ENCODE data around the gene DPH1.
A peak's percentile ranks its signal among the peaks of the same experiment; 100 is the strongest.

The DPH1 gene

DNA sequence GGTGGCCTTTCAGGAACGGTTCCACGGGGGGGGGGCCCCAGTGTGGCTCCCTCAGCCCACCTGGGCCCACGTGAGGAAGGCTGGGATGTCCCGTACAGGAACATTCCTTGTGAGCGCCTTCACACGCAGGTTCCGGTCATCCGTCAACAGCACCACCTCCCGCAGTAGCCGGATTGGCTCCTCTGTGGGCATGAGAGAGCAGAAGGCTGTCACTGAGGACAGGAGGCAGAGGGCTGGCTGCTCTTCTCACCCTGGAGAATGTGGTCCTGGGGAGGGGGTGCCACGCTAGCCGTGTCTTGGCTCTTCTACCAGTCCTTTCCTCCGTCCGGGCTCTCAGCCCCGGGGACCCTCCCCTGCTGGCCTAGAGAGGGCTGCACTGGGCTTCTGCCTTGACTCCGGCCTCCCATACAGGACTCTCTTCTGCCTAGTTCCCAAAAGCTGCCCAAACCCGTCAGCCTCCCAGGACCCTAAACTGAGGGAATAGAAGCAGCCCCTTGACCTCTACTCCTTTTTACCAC lies 31.5 kb downstream of the DPH1 start:
- no peak for DNase-seq (ENCODE audit: low read depth in 3 of 3)

DNA sequence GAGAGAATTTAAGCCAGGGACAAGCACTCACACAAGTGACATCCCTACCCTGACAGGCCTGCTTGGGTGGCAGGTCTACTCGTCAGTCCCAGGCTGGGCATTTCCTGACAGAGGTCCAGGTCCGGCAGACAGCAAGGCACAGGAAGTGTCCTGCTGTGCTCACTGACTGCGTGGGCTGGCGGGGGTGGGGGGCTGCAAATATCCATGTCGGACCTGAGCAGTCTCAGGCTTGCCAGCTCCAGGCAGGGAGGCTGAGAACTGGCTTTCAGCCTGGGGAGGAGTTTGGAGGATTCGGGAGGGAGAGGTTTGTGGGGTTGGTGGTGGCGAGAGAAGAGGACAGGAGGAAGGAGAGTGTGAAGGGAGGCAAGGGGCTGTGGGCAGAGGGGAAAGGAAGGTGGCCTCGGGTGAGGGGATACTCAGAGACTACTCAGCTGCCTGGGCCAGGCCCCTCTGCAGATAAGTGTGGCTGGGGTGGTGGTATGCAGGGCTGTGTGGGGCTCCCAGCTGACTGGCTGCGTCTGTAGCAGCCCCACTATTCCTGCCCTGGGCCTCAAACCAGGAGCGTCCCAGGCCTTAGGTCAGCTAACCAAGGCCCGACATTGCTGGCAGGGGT lies 32.7 kb downstream of the DPH1 start:
- DNase-seq (ENCODE audit: low read depth in 3 of 3) = no peak

DNA sequence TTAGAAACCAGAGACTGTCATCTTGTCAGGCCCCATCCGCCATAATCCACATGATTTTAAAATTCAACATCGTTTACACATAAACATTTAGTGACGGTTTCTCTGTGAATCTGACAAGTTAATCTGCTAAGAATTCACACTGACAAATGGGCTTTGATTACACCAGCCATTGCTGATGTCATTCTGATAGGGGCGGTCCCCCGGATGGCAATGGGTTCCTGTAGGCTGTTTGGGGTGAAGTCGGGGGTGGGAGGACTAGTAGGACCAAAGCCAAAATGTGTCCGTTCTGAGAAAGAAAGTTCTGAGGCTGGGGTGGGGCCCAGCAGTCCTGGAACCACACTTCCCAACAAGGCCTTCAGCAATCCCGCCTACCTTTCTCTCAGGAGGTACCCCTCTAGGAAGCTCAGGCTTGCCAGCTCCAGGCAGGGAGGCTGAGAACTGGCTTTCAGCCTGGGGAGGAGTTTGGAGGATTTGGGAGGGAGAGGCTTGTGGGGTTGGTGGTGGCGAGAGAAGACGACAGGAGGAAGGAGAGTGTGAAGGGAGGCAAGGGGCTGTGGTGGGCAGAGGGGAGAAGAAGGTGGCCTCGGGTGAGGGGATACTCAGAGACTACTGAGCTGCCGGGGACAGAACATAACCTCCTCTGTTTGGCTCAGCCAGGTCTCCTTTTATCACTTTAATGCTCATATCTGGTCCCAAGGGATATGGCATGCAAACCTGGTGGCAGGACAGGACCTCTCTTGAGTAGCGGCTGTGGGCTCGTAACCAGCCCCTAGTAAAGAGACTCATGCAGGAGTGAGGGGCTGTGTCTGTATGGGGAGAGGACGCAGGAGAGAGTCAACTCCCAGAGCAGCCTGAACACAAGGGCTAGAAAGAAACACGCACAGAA lies 33.6 kb downstream of the DPH1 start:
- no peak for DNase-seq (ENCODE audit: low read depth in 3 of 3)

DNA sequence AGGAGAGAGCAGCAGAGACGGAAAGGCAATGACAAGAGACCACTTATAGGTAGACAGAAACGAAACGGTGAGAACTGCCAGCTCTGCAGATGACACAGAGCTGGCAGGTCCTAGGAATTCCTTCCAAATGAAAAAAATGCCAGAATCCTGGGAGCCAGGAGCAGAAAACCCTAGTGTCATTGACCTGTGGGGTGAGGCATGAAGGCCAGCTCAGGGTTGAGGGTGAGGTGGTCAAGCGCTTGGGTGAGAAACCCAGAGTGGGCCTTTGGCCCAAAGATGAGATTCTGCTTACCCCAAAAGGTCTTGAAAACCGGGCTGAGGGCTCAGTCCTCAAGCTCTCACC lies 34.2 kb downstream of the DPH1 start:
- DNase-seq (ENCODE audit: low read depth in 3 of 3) = no peak

DNA sequence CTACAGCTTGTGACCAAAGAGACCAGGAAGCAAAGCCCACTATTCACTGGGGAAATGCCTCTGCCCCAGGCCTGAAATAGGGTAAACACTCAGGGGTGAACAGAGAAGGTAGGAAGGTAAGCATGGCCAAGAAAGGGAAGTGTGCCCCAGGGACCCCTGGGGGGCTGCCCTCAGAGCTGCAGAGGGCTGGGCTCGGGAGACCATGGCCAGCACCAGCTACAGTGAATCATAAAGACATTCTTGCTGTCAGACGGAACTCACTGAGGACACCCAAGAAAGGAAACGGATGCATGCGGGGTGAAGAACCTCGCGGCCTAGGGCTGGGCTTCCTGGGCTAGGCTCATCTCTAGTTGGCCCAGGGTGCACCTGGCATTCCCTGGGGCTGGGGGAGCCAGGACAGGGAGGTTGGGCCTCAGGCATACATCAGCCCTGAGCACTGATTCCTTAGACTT lies 34.6 kb downstream of the DPH1 start:
- DNase-seq (ENCODE audit: low read depth in 3 of 3) = no peak

DNA sequence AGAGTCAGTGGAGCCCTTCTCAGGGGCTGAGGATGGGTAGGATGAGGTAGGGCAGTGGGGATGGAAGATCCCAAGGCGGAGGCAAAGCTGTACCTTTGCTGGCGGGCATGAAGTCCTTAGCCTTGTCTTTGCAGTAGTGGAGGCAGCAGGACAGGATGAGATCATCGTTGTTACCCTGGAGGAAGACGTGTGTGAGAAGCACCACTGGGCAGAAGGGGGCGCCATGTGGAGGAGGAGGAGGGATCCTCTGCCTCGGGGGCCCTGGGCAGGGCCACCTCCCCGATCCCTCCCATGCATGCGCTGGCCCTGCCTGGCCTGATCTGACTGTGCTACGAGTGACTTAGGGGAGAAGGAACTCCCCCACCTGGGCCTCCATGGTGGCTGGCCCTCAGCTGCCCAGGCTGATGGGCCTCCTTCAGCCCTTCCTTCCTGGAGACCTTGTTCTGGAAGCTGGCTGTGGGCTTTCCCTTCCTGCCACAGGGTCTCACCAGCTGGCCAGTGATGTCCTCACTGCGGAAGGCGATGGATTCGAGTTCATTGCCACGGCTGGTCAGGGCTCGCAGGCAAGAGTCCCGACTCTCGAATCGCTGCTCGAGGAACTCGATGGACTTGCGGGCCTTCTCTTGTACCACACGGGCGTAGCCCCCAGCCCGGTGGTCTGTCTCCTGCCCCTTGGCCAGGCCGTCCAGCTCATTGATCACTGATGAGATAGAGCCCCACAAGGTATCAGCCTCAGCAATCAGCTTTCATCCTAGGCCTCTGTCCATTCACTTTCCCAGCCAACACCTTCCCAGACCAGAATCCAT lies 35.2 kb downstream of the DPH1 start:
- DNase-seq (ENCODE audit: low read depth in 3 of 3) = peak in 1 of 3 experiments; percentile 67

- DNase-seq (ENCODE audit: low read depth in 3 of 3) = no peak
Observed at GRCh38 chr17:2065949-2066400, 36.0 kb downstream of the DPH1 start.

- DNase-seq (ENCODE audit: low read depth in 3 of 3) = no peak
Observed at GRCh38 chr17:2067048-2067561, 37.2 kb downstream of the DPH1 start.

DNA sequence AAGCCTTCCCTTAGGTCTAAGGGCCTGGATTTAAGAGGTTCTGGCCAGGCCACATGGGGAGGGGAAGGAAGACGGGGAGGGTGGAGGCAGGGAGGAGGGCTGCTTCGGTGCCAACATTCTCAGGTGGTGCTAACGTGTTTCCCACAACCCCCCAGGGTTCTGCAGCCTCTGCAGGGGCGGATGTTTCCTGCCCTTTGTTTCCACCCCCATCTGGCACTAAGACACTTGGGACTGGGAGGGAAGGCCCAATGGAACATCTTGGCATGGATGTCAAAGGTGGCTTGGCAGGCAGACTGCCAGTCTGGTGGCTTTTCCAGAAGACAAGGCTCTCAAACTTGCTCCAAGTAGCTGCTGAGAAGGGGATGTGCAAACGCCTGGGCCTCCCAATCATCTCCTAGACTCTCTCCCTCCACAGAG lies 37.7 kb downstream of the DPH1 start:
- DNase-seq (ENCODE audit: low read depth in 3 of 3) = no peak

GRCh38 chr17:2068031-2068518 lies 38.1 kb downstream of the DPH1 start:
- DNase-seq (ENCODE audit: low read depth in 3 of 3) = no peak

DNA sequence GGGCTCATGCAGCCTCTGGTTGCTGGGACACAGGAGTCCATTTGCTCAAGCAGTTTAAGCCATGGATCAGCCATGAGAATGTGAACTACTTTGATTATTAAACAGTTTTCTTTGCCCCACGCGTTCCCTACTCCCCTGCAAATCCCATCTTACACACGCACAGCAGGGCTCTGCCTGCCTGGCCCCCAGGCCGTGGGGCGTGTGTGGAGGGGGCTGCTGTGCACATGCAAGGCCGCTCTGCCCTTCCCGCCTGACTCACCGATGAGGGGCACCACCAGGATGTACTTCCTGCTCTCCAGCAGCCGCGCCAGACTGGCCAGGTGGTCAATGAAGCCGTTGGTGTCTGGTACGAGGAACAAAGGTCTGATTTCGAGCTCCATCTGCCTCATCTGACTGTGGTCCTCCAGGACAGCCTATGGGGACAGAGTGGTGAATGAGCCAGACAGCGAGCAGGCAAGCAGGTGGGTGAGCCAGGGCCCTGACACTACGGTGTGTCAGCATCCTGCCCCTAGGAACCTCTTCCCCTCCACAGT lies 38.6 kb downstream of the DPH1 start:
- DNase-seq (ENCODE audit: low read depth in 3 of 3) = no peak

DNA sequence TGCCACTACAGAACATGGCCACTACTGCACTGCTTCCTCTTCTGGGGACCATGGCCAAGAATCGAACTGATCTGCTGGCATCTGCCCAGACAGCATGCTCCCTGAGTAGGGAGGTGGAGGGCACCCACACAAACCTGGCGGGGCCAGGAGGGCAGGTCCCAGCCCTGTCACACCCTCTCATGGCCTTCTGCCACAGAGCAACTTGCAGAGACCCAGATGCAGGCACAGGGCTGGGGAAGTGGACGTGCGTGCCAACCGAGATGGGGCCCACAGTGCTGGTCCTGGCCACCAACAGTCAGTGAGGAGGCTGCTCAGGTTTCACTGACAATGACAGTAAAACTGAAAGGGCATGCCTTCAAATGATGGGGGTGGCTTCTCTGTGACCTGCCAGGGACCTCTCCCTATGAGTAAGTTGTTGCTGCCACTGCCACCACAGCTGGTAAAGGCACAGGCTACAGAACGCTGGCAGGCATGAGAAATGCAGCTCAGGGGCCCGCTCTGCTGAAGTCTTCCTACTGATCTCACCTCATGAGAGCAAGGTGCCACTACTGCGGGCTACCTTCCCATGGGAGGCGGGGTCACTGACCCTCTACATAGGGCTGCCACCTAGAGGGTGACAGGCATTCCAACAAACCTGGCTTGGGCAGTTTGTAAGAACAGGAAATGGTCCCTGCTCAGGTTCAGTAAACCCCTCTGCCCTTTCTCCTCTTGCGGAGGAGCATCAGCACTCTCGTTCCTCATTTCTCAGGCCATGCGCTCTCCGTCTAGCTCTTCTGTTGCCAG lies 40.5 kb downstream of the DPH1 start:
- peak in 2 of 3 experiments; percentile 47 to 75 for DNase-seq (ENCODE audit: low read depth in 3 of 3)

GRCh38 chr17:2071024-2071385 lies 41.1 kb downstream of the DPH1 start:
- DNase-seq (ENCODE audit: low read depth in 3 of 3) = no peak

GRCh38 chr17:2071455-2072281 lies 41.7 kb downstream of the DPH1 start:
- no peak for DNase-seq (ENCODE audit: low read depth in 3 of 3)

DNA sequence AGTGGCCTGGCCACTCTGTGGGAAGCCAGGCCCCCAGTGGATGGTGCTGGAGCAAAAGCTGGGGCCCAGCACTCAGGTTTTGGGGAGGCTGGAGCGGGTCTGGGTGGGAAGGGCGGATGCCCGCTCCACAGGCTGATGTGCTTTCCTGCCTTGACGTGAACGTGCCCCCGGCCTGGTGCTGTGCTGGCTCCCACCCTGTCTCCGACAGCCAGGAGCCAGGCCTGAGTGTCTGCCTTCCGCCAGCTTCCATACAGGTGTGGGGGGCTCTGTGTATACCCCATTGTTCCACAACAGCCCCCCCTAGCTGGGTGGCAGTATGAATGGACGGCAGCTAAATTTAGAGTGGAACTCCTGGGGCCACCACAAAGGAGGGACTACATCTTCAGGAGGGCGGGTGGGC lies 45.0 kb downstream of the DPH1 start:
- no peak for DNase-seq (ENCODE audit: low read depth in 3 of 3)

DNA sequence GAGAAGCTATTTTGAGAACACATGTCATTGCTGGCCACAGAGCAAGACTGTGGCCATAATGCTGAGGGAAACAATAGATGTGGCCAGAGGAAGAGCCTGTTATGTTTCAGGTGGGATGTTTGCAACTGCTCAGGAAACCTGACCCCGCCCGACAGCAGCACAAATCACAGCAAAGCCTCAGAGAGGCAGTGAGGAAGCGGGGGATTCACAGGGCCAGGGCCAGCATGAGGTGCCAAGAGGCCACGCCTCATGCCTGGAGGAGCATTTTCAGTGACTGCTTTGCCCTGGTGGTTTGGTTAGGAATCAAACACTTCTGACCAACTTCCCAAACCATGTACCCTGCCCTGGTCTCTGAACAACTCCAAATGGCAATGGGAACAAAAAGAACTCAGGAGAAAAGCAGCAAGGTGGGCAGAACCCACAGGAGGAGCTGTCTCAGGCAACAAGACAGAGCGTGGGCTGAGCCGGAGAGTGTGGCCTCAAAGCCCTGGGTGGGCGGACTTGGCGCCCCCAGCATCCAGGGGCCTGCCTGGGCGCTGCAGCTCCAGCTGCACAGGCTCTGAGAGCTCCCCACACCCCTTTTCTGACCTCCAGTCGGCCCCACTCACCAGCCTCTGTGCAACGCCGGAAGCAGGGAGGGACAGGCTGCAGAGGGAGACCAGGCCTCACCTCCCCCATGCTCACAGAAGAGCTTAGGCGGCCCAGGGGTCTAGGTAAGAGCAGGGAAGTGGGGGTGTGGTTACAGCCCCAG lies 45.6 kb downstream of the DPH1 start:
- DNase-seq (ENCODE audit: low read depth in 3 of 3) = no peak

DNA sequence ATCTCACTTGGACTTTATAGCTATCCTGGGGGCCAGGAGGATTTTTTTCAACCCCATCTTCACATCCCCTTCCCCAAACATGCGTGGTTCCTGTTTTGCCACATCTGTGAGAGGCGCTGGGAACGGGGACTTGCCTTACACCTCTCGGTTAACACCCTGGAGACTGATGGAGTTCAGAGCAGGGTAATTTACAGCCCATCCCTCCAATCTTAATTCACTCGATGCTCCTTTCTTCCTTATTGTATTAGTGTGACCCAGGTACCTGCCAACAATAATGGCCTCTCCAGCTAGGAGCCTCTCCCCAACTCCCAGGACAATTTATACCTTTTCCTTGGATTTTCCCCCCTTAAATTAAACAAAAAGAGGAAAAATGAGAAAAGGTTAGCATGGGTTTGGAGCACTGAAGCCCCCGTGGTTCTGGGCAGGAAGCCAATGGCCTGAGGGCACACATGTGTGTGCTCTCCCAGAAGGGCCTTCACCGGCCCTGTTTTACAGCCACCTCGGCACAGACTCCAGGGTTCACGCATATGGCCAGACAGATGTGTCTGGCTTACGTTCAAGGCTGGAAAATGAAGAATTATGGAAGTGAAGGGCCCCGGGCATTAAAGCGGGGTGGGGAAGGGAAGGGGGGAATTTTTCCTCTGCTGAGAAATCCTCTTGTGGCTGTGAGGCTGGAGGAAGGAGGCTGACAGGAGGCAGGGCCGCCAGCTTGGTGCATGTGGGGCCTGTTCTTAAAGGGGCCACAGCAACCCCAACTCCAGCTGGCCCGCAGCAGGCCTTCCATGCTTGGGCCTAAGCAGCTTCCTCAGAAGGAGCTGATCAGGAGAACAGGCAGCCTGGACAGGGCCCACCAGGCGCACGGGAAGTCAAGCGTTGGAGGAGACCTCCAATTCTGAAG lies 46.4 kb downstream of the DPH1 start:
- DNase-seq (ENCODE audit: low read depth in 3 of 3) = no peak

GRCh38 chr17:2077040-2077439 lies 47.1 kb downstream of the DPH1 start:
- DNase-seq (ENCODE audit: low read depth in 3 of 3) = no peak

All from stimulated activated CD4-positive, alpha-beta T cell treated with anti-CD3 and anti-CD28 coated beads, TNF-alpha, amount 100 ng/mL, for 24 hours (primary cell).